Tibial artery (tissue), 4 donors: Measurements from ENCODE around the gene TUSC2.

ENCODE experiments used
- DNase-seq, 2 donors: peaks; one replicate each; pipeline ENCODE4 v3.0.0-alpha.2; 2019
- H3K27ac ChIP-seq, 2 donors: fragments of 200-600 bp; sonication (generic) in 1 of 2; 1 replicate in 1 of 2; 2 replicates in 1 of 2; pipeline ENCODE4 v1.5.1; 2018 to 2019; ENCODE audit warnings: mild to moderate bottlenecking in 1 of 2
- H3K27me3 ChIP-seq, 2 donors: fragments of 200-600 bp; sonication (generic) in 1 of 2; one replicate each; pipeline versions ENCODE4 v1.5.1 to v1.6.0; 2016 to 2019
- H3K36me3 ChIP-seq, 3 donors: fragments of 200-600 bp; sonication (generic) in 2 of 3; one replicate each; pipeline ENCODE4 v1.5.1; 2016 to 2019; ENCODE audit warnings: mild to moderate bottlenecking in 2 of 3
- H3K4me1 ChIP-seq, 4 donors: fragments of 200-600 bp; sonication (generic) in 2 of 4; 1 replicate in 3 of 4; 2 replicates in 1 of 4; pipeline ENCODE4 v1.5.1; 2016 to 2019
- H3K4me3 ChIP-seq, 2 donors: fragments of 200-600 bp; sonication (generic) in 1 of 2; 1 replicate in 1 of 2; 2 replicates in 1 of 2; pipeline ENCODE4 v1.5.1; 2018 to 2019; ENCODE audit warnings: mild to moderate bottlenecking in 2 of 2
- H3K9me3 ChIP-seq, 3 donors: fragments of 200-600 bp; sonication (generic) in 1 of 3; one replicate each; pipeline ENCODE4 v1.5.1; 2016 to 2019
- CTCF ChIP-seq, 2 experiments: fragments of 200-600 bp in 1 of 2; fragments of 450-650 bp in 1 of 2; IDR thresholded peaks; one replicate each; pipeline ENCODE4 v1.5.1; 2017 to 2019; ENCODE audit warnings: antibody characterized with exemption in 2 of 2, mild to moderate bottlenecking in 1 of 2, moderate library complexity in 1 of 2
- intact Hi-C: fragments of 100-400 bp; cut with DNase I; formaldehyde crosslinking; loops from one replicate; pipeline ENCODE4 v1.15.0; 2023; ENCODE audit warnings: low total_unique reads

TUSC2 gene

GRCh38 chr3:50297896-50298725, 29.9 kb downstream of the TUSC2 start:
- peak in 1 of 2 experiments; percentile 5 for TF ChIP-seq CTCF (IDR thresholded peaks at IDR 0.05)
- Histone ChIP-seq H3K27me3 (no peaks in the 10 kb centered on the region), H3K36me3 (peaks cover 0 to 9% (median 0%) of the 10 kb centered on the region in 3 donors), H3K27ac (peak overlapping the region; percentile 90 to 93), H3K4me3 (peak overlapping the region; percentile 61 to 86), H3K9me3 (no peaks in the 10 kb centered on the region), H3K4me1 (peaks cover 8 to 40% (median 33%) of the 10 kb centered on the region in 4 donors)
- intact Hi-C loops = no loop called here
- no peak for DNase-seq

- peak overlapping the region in 1 of 2 donors; percentile 93 for H3K27ac ChIP-seq
- TF ChIP-seq CTCF (IDR thresholded peaks at IDR 0.05) = no peak
Measured at GRCh38 chr3:50297384-50297775, 30.6 kb downstream of the TUSC2 start.

GRCh38 chr3:50296721-50297383, 31.2 kb downstream of the TUSC2 start:
- Histone ChIP-seq H3K27me3 (no peaks in the 10 kb centered on the region), H3K4me1 (peaks cover 8 to 42% (median 39%) of the 10 kb centered on the region in 4 donors), H3K9me3 (no peaks in the 10 kb centered on the region), H3K27ac (no peak overlapping the region), H3K4me3 (no peak overlapping the region), H3K36me3 (peaks cover 0 to 9% (median 0%) of the 10 kb centered on the region in 3 donors)
- intact Hi-C loops = no loop called here
- no peak for DNase-seq
- TF ChIP-seq CTCF (IDR thresholded peaks at IDR 0.05) = no peak

More at GRCh38 chr3:50297384-50297775, 30.6 kb downstream of the TUSC2 start:
- Histone ChIP-seq H3K36me3 (peaks cover 0 to 9% (median 0%) of the 10 kb centered on the region in 3 donors), H3K4me1 (peaks cover 8 to 42% (median 39%) of the 10 kb centered on the region in 4 donors), H3K4me3 (no peak overlapping the region), H3K9me3 (no peaks in the 10 kb centered on the region), H3K27me3 (no peaks in the 10 kb centered on the region)
- DNase-seq = no peak
- intact Hi-C loops = no loop called here

GRCh38 chr3:50295553-50296431, 32.2 kb downstream of the TUSC2 start:
- intact Hi-C loops = no loop called here
- Histone ChIP-seq H3K4me1 (peaks cover 8 to 47% (median 45%) of the 10 kb centered on the region in 4 donors), H3K27me3 (no peaks in the 10 kb centered on the region), H3K27ac (no peak overlapping the region), H3K9me3 (no peaks in the 10 kb centered on the region), H3K4me3 (no peak overlapping the region), H3K36me3 (peaks cover 0 to 9% (median 0%) of the 10 kb centered on the region in 3 donors)
- DNase-seq = no peak
- no peak for TF ChIP-seq CTCF (IDR thresholded peaks at IDR 0.05)
